Measurements from ENCODE around the gene MCL1.

The MCL1 gene

DNA sequence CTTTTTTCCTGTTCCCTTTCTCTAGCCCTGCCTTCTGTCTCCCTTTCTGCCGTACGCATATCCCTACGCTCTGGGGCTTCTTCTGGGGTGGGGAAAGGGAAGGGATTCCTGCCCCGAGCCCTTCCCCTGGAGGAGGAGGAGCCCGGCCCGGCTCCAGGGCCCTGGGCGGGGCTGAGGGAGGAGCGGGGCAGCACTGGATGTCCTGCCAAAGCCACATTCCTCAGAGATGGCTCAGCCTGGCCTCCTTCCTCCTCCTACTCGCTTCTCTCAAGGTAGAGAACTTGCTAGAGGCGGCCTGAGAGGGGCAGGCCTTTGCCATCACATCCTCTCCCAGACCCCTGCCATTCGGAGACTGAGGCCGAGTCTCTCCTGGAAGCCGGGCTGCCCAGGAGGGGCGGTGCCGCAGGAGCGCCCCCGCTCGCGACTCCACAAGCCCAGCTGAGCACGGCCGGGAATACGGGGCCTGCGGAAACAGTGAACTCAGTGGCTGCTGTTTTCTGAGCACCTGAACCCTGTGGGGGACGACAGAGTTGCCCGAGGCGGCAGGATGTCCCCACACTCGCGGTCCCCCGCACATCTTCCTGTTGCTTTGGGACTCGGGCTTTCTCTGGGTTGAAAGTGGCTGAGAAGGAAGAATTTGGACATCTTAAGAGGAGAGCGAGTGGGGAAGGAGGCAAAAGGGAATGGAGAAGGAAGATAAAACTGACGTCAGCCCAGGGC is 18.0 kb downstream of the MCL1 start:
- Histone ChIP-seq H3K4me3 (ENCODE audit: extremely low read depth, insufficient read depth, low read length, poor library complexity, severe bottlenecking) (peak overlapping the region; percentile 39), H3K4me1 (ENCODE audit: control insufficient read depth, insufficient read depth, low read length, poor library complexity, severe bottlenecking) (peaks cover 49% of the 10 kb centered on the region), H3K27ac (ENCODE audit: low read depth, low read length, severe bottlenecking) (peak overlapping the region; percentile 100), H3K9me3 (ENCODE audit: control insufficient read depth, low read length) (no peaks in the 10 kb centered on the region), H3K36me3 (ENCODE audit: control insufficient read depth, insufficient read depth, low read length) (peaks cover 9% of the 10 kb centered on the region)
- 0 to 2% methylated on average over 25 to 27 of the region's 32 CpGs for WGBS, 2 experiments (ENCODE audit: insufficient coverage in 2 of 2)

- H3K4me1 ChIP-seq (ENCODE audit: control insufficient read depth, insufficient read depth, low read length, poor library complexity, severe bottlenecking), result peaks cover 44% of the 10 kb centered on the region
- peaks cover 8% of the 10 kb centered on the region for H3K36me3 ChIP-seq (ENCODE audit: control insufficient read depth, insufficient read depth, low read length)
- peak overlapping the region; percentile 39 for H3K4me3 ChIP-seq (ENCODE audit: extremely low read depth, insufficient read depth, low read length, poor library complexity, severe bottlenecking)
- no peaks in the 10 kb centered on the region for H3K9me3 ChIP-seq (ENCODE audit: control insufficient read depth, low read length)
- H3K27ac ChIP-seq (ENCODE audit: low read depth, low read length, severe bottlenecking), result peak overlapping the region; percentile 100
- 2 to 7% methylated on average over 10 to 15 of the region's 17 CpGs for WGBS, 2 experiments (ENCODE audit: insufficient coverage in 2 of 2)
These were observed 18.7 kb downstream of the MCL1 start for GRCh38 chr1:150560576-150561253.

GRCh38 chr1:150560011-150560438 is 19.4 kb downstream of the MCL1 start:
- H3K27ac ChIP-seq (ENCODE audit: low read depth, low read length, severe bottlenecking), result no peak overlapping the region
- no peak overlapping the region for H3K4me3 ChIP-seq (ENCODE audit: extremely low read depth, insufficient read depth, low read length, poor library complexity, severe bottlenecking)
- H3K9me3 ChIP-seq (ENCODE audit: control insufficient read depth, low read length), result no peaks in the 10 kb centered on the region
- WGBS, 2 experiments (ENCODE audit: insufficient coverage in 2 of 2), result 37 to 48% methylated on average over 9 of the region's 9 CpGs
- H3K36me3 ChIP-seq (ENCODE audit: control insufficient read depth, insufficient read depth, low read length), result peaks cover 15% of the 10 kb centered on the region
- H3K4me1 ChIP-seq (ENCODE audit: control insufficient read depth, insufficient read depth, low read length, poor library complexity, severe bottlenecking), result peaks cover 43% of the 10 kb centered on the region

DNA sequence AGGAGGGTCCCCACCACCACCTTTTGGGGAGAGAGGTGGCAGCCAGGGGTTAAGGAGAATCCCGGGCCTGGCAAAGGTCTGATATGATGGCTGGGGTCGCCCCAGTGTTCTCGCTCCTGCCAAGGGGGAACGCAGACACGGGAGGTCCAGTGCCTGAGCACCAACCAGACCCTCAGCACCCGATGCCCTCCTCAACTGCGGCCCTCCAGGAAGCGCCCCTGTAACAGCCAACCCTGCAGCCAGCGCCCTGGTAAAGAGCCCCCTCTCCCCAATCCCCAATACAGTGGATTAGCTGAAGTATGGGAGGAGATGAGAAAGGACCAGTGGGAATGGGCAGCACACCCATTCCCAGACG is 19.8 kb downstream of the MCL1 start:
- WGBS, 2 experiments (ENCODE audit: insufficient coverage in 2 of 2), result 79 to 100% methylated on average over 2 to 6 of the region's 10 CpGs
- peaks cover 15% of the 10 kb centered on the region for H3K36me3 ChIP-seq (ENCODE audit: control insufficient read depth, insufficient read depth, low read length)
- H3K4me1 ChIP-seq (ENCODE audit: control insufficient read depth, insufficient read depth, low read length, poor library complexity, severe bottlenecking), result peaks cover 43% of the 10 kb centered on the region
- no peaks in the 10 kb centered on the region for H3K9me3 ChIP-seq (ENCODE audit: control insufficient read depth, low read length)
- H3K4me3 ChIP-seq (ENCODE audit: extremely low read depth, insufficient read depth, low read length, poor library complexity, severe bottlenecking), result no peak overlapping the region
- no peak overlapping the region for H3K27ac ChIP-seq (ENCODE audit: low read depth, low read length, severe bottlenecking)

GRCh38 chr1:150558761-150559655 is 20.4 kb downstream of the MCL1 start:
- Histone ChIP-seq H3K4me1 (ENCODE audit: control insufficient read depth, insufficient read depth, low read length, poor library complexity, severe bottlenecking) (peaks cover 37% of the 10 kb centered on the region), H3K36me3 (ENCODE audit: control insufficient read depth, insufficient read depth, low read length) (peaks cover 15% of the 10 kb centered on the region)
- WGBS, 2 experiments (ENCODE audit: insufficient coverage in 2 of 2), result 91 to 94% methylated on average over 14 to 22 of the region's 28 CpGs

GRCh38 chr1:150558303-150558704 is 21.1 kb downstream of the MCL1 start:
- Histone ChIP-seq H3K36me3 (ENCODE audit: control insufficient read depth, insufficient read depth, low read length) (peaks cover 15% of the 10 kb centered on the region), H3K27ac (ENCODE audit: low read depth, low read length, severe bottlenecking) (no peak overlapping the region), H3K4me1 (ENCODE audit: control insufficient read depth, insufficient read depth, low read length, poor library complexity, severe bottlenecking) (peaks cover 33% of the 10 kb centered on the region), H3K4me3 (ENCODE audit: extremely low read depth, insufficient read depth, low read length, poor library complexity, severe bottlenecking) (no peak overlapping the region), H3K9me3 (ENCODE audit: control insufficient read depth, low read length) (no peaks in the 10 kb centered on the region)
- 84 to 85% methylated on average over 14 to 15 of the region's 15 CpGs for WGBS, 2 experiments (ENCODE audit: insufficient coverage in 2 of 2)

More at GRCh38 chr1:150558761-150559655, 20.4 kb downstream of the MCL1 start:
- Histone ChIP-seq H3K4me3 (ENCODE audit: extremely low read depth, insufficient read depth, low read length, poor library complexity, severe bottlenecking) (no peak overlapping the region), H3K9me3 (ENCODE audit: control insufficient read depth, low read length) (no peaks in the 10 kb centered on the region), H3K27ac (ENCODE audit: low read depth, low read length, severe bottlenecking) (no peak overlapping the region)

DNA sequence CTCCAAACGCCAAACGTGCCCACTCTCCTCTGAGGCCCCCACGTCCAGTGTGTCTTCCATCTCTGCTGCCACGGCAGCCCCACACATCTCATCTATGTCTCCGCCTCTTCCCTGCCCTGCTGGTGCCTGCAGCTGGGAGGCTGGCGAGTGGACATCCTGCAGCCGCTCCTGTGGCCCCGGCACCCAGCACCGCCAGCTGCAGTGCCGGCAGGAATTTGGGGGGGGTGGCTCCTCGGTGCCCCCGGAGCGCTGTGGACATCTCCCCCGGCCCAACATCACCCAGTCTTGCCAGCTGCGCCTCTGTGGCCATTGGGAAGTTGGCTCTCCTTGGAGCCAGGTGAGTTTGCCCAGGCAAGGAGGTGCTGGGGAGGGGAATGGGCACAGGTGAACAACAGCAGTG is 21.6 kb downstream of the MCL1 start:
- Histone ChIP-seq H3K9me3 (ENCODE audit: control insufficient read depth, low read length) (no peaks in the 10 kb centered on the region), H3K4me3 (ENCODE audit: extremely low read depth, insufficient read depth, low read length, poor library complexity, severe bottlenecking) (no peak overlapping the region), H3K27ac (ENCODE audit: low read depth, low read length, severe bottlenecking) (no peak overlapping the region), H3K4me1 (ENCODE audit: control insufficient read depth, insufficient read depth, low read length, poor library complexity, severe bottlenecking) (peaks cover 31% of the 10 kb centered on the region), H3K36me3 (ENCODE audit: control insufficient read depth, insufficient read depth, low read length) (peaks cover 15% of the 10 kb centered on the region)
- WGBS, 2 experiments (ENCODE audit: insufficient coverage in 2 of 2), result 91 to 96% methylated on average over 7 to 14 of the region's 15 CpGs

DNA sequence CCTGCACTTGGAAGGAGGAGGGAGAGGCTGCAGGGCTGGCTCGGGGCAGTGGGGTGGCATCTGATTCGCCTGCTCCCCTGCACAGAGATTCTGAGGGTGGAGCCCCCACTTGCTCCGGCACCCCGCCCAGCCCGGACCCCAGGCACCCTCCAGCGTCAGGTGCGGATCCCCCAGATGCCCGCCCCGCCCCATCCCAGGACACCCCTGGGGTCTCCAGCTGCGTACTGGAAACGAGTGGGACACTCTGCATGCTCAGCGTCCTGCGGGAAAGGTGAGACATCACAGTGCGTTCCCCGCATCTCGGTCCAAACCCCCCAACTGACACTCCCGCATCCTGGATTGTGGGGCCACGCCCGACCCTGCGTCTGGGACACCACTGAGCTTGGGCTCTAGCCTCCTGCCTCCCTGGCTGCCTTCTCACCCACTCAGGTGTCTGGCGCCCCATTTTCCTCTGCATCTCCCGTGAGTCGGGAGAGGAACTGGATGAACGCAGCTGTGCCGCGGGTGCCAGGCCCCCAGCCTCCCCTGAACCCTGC is 22.3 kb downstream of the MCL1 start:
- Histone ChIP-seq H3K27ac (ENCODE audit: low read depth, low read length, severe bottlenecking) (no peak overlapping the region), H3K9me3 (ENCODE audit: control insufficient read depth, low read length) (no peaks in the 10 kb centered on the region), H3K36me3 (ENCODE audit: control insufficient read depth, insufficient read depth, low read length) (peaks cover 15% of the 10 kb centered on the region), H3K4me1 (ENCODE audit: control insufficient read depth, insufficient read depth, low read length, poor library complexity, severe bottlenecking) (peaks cover 31% of the 10 kb centered on the region), H3K4me3 (ENCODE audit: extremely low read depth, insufficient read depth, low read length, poor library complexity, severe bottlenecking) (no peak overlapping the region)
- 94 to 97% methylated on average over 24 to 26 of the region's 26 CpGs for WGBS, 2 experiments (ENCODE audit: insufficient coverage in 2 of 2)

DNA sequence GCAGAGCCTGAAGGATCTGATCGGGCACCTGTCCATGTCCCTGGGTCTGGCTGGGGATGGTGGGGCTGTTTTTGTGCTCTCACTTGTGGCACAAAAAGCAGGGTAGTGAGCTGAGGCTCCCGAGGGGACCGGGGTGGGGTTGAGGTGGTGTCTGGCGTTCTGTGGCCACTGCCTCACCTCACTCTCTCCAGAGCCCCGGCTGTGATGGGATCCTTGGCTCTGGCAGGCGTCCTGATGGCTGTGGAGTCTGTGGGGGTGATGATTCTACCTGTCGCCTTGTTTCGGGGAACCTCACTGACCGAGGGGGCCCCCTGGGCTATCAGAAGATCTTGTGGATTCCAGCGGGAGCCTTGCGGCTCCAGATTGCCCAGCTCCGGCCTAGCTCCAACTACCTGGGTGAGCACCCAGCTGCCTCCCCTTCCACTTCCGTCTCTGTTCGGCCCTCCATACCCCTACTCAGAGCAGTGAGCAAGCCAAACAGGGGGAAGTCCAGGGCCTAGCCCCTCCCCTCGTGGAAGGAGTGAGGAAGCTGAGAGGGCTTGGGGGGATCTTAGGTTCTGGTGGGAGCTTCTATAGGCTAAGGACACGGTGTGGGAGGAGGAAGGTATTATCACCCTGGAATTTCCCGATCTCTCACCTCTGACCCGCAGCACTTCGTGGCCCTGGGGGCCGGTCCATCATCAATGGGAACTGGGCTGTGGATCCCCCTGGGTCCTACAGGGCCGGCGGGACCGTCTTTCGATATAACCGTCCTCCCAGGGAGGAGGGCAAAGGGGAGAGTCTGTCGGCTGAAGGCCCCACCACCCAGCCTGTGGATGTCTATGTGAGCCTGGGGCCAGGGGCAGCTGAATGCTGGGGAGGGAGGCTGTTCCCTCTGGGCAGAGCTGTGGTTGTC is 23.2 kb downstream of the MCL1 start:
- WGBS, 2 experiments (ENCODE audit: insufficient coverage in 2 of 2), result 86% methylated on average over 7 to 10 of the region's 26 CpGs
- H3K4me1 ChIP-seq (ENCODE audit: control insufficient read depth, insufficient read depth, low read length, poor library complexity, severe bottlenecking), result peaks cover 33% of the 10 kb centered on the region

More for the DNA sequence above, 23.2 kb downstream of the MCL1 start:
- H3K27ac ChIP-seq (ENCODE audit: low read depth, low read length, severe bottlenecking), result no peak overlapping the region
- H3K9me3 ChIP-seq (ENCODE audit: control insufficient read depth, low read length), result no peaks in the 10 kb centered on the region
- H3K4me3 ChIP-seq (ENCODE audit: extremely low read depth, insufficient read depth, low read length, poor library complexity, severe bottlenecking), result no peak overlapping the region
- peaks cover 15% of the 10 kb centered on the region for H3K36me3 ChIP-seq (ENCODE audit: control insufficient read depth, insufficient read depth, low read length)

All from mesodermal cell (in vitro differentiated cells).